A549 (cell line): ENCODE measurements around the gene UBQLN3. TPM values are rescaled to one million over a fixed set of nuclear protein-coding genes. Genes with fewer than 3 reads are reported as not detected.
A peak's percentile ranks its signal among the peaks of the same experiment; 100 is the strongest.

ENCODE experiments used
- ATAC-seq, 2 experiments: fragments of 200-7000 bp in 1 of 2; fragments of >200 bp in 1 of 2; cut with Nextera tagmentation in 1 of 2; cut with Tn5 transposase in 1 of 2; 3 replicates each; pipeline versions ENCODE4 v1.8.0 to v1.9.1; 2018 to 2020; ENCODE audit warnings: mild to moderate bottlenecking in 1 of 2, moderate library complexity in 1 of 2
- CTCF ChIA-PET: fragments of 300-600 bp; sonication (Branson Sonifier 250); formaldehyde crosslinking; extraction: SDS; loops from one replicate; lab custom pipeline; 2021; ENCODE audit warnings: antibody characterized with exemption, inconsistent platforms; lab: Yijun Ruan, JAX
- POLR2A ChIA-PET: fragments of 350-600 bp; formaldehyde crosslinking; extraction: SDS; loops from one replicate; lab custom pipeline; 2021; ENCODE audit warnings: antibody characterized with exemption, inconsistent platforms; lab: Yijun Ruan, JAX
- DNase-seq, 2 experiments: peaks; one replicate each; pipeline versions ENCODE4 v3.0.0 to v3.0.0-alpha.2; 2011 to 2016; ENCODE audit warnings: low read depth in 1 of 2, low spot score in 1 of 2
- FAIRE-seq: peaks from 2 replicates; lab custom pipeline; 2011; peaks lifted over from hg19 to GRCh38; lab: Jason Lieb, UNC
- H3K27ac ChIP-seq, 2 experiments: fragments of >200 bp; sonication (Bioruptor Twin); formaldehyde crosslinking; 3 replicates each; pipeline ENCODE4 v1.5.1; 2016 to 2017
- H3K4me1 ChIP-seq: fragments of >200 bp; sonication (Bioruptor Twin); formaldehyde crosslinking; 3 replicates; pipeline ENCODE4 v1.6.1; 2016
- H3K4me2 ChIP-seq: fragments of >200 bp; sonication (Bioruptor Twin); formaldehyde crosslinking; 3 replicates; pipeline ENCODE4 v1.6.1; 2016
- H3K4me3 ChIP-seq: fragments of >200 bp; sonication (Bioruptor Twin); formaldehyde crosslinking; 3 replicates; pipeline ENCODE4 v1.5.1; 2016
- H3K9me3 ChIP-seq: fragments of >200 bp; sonication (Bioruptor Twin); formaldehyde crosslinking; 3 replicates; pipeline ENCODE4 v1.6.1; 2016
- ATOH8 ChIP-seq: fragments of 250-450 bp; sonication (Bioruptor Pico); IDR thresholded peaks from 2 replicates; pipeline ENCODE4 v1.5.0; 2020; ENCODE audit warnings: low read depth, mild to moderate bottlenecking, moderate library complexity
- CBX2 ChIP-seq: fragments of 200-600 bp; sonication (generic); IDR thresholded peaks from 2 replicates; pipeline ENCODE4 v1.6.1; 2016; ENCODE audit warnings: low read depth, mild to moderate bottlenecking, borderline replicate concordance
- EHMT2 ChIP-seq: fragments of 200-600 bp; sonication (generic); IDR thresholded peaks from 2 replicates; pipeline ENCODE4 v1.6.1; 2016; ENCODE audit warnings: antibody characterized with exemption, low read depth, mild to moderate bottlenecking, moderate library complexity
- ESRRA ChIP-seq: fragments of 150-350 bp; IDR thresholded peaks from 2 replicates; pipeline ENCODE4 v1.6.1; 2014; ENCODE audit warnings: mild to moderate bottlenecking, low read length, borderline replicate concordance
- FOSB ChIP-seq: fragments of 250-450 bp; sonication (Bioruptor Pico); IDR thresholded peaks from 2 replicates; pipeline ENCODE4 v1.5.0; 2020; ENCODE audit warnings: mild to moderate bottlenecking, moderate library complexity
- GATA3 ChIP-seq: IDR thresholded peaks from 2 replicates; pipeline ENCODE4 v1.6.1; 2012; ENCODE audit warnings: borderline replicate concordance
- HMGXB4 ChIP-seq: fragments of 250-450 bp; sonication (Bioruptor Pico); IDR thresholded peaks from 2 replicates; pipeline ENCODE4 v1.5.0; 2021; ENCODE audit warnings: mild to moderate bottlenecking, moderate library complexity, borderline replicate concordance
- HOXB5 ChIP-seq: fragments of 250-450 bp; sonication (Bioruptor Pico); IDR thresholded peaks from 2 replicates; pipeline ENCODE4 v1.5.0; 2020; ENCODE audit warnings: mild to moderate bottlenecking, moderate library complexity
- KDM1A ChIP-seq: fragments of 200-600 bp; sonication (generic); IDR thresholded peaks from 2 replicates; pipeline ENCODE4 v1.6.1; 2016; ENCODE audit warnings: low read depth, mild to moderate bottlenecking
- KDM5A ChIP-seq: fragments of 200-600 bp; sonication (generic); IDR thresholded peaks from 2 replicates; pipeline ENCODE4 v1.6.1; 2016; ENCODE audit warnings: antibody characterized with exemption, mild to moderate bottlenecking
- MAFK ChIP-seq: fragments of 450-650 bp; IDR thresholded peaks from 2 replicates; pipeline ENCODE4 v1.6.1; 2014; ENCODE audit not compliant: partially characterized antibody
- MAX ChIP-seq: IDR thresholded peaks from 2 replicates; pipeline ENCODE4 v1.6.1; 2012
- RCOR1 ChIP-seq: fragments of 150-350 bp; IDR thresholded peaks from 2 replicates; pipeline ENCODE4 v1.6.1; 2014; ENCODE audit warnings: antibody characterized with exemption, low read length, low read depth
- RFX5 ChIP-seq: fragments of 450-650 bp; IDR thresholded peaks from 2 replicates; pipeline ENCODE4 v1.7.1; 2014; ENCODE audit warnings: antibody characterized with exemption, mild to moderate bottlenecking, moderate library complexity
- RNF2 ChIP-seq: fragments of 200-600 bp; sonication (generic); IDR thresholded peaks from 2 replicates; pipeline ENCODE4 v1.6.1; 2016; ENCODE audit warnings: low read depth, mild to moderate bottlenecking, antibody characterized with exemption, moderate library complexity, borderline replicate concordance
- SMC3 ChIP-seq: fragments of >200 bp; sonication (Bioruptor Twin); formaldehyde crosslinking; IDR thresholded peaks from 3 replicates; pipeline ENCODE4 v1.6.1; 2018; ENCODE audit warnings: inconsistent platforms
- ZNF302 ChIP-seq: fragments of 250-450 bp; sonication (Bioruptor Pico); IDR thresholded peaks from 2 replicates; pipeline ENCODE4 v1.9.0; 2021; ENCODE audit warnings: inconsistent platforms, mild to moderate bottlenecking, moderate library complexity
- WGBS: methylation state at CpG from one replicate; pipeline ENCODE4 v1.1.6; 2017; ENCODE audit errors: missing lambda C conversion rate; 5-methylcytosine and 5-hydroxymethylcytosine counted together
- polyA plus RNA-seq, 4 experiments: library from polyadenylated mRNA; depleted of rRNA in 3 of 4; stranded (reverse); fragments of >200 nt; fragmentation: RNase III in 1 of 4; extraction: RNeasy Plus Mini Kit Qiagen cat#74134 plus additional on column Dnase treatment in 1 of 4; gene quantifications; 2 replicates in 3 of 4; 3 replicates in 1 of 4; pipeline ENCODE4 v1.2.3, GENCODE V29; 2011 to 2017
- TF ChIP-seq, protein P1 (sequence below): fragments of 200-600 bp; sonication (generic); IDR thresholded peaks from 2 replicates; pipeline ENCODE4 v1.6.1; 2016; ENCODE audit warnings: antibody characterized with exemption, mild to moderate bottlenecking, moderate library complexity
- TF ChIP-seq, protein P2 (sequence below): fragments of >200 bp; sonication (Bioruptor Twin); formaldehyde crosslinking; IDR thresholded peaks from 3 replicates; pipeline ENCODE4 v1.6.1; 2016
- TF ChIP-seq, protein P3 (sequence below): fragments of >200 bp; sonication (Bioruptor Twin); formaldehyde crosslinking; IDR thresholded peaks from 3 replicates; pipeline ENCODE4 v1.5.1; 2016
- TF ChIP-seq, protein P4 (sequence below): fragments of >200 bp; sonication (Bioruptor Twin); formaldehyde crosslinking; IDR thresholded peaks from 2 replicates; pipeline ENCODE4 v1.6.1; 2016

UBQLN3 gene
- polyA plus RNA-seq, 2 of the 4 experiments (the other 2 are of a cell fraction) = not detected

GRCh38 chr11:5507177-5507932 is 2.4 kb downstream of the UBQLN3 start (continued):
- TF ChIP-seq RNF2 = no peak

DNA sequence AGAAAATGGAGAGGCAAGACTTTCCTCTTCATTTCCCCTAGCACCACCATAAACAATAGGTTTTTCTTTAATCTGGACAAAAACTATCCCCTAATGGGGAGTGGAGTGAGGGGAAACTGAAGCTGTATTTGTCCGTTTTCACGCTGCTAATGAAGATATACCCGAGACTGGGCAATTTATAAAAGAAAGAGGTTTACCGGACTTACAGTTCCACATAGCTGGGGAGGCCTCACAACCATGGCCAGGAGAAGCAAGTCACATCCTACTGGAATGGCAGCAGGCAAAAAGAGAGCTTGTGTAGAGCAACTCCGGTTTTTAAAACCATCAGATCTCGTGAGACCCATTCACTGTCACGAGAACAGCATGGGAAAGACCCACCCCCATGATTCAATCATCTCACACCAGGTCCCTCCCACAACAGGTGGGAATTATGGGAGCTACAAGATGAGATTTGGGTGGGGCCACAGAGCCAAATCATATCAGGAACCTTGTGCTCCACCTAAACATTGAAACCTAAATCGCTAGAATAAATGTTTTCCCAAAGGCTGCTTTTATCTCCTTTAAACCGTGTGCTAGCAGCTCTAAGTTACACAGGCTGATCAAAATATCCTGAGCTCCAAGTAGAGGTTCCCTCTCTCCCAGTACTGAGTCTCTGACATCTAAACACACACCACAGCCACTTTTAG is 4.3 kb downstream of the UBQLN3 start:
- ChIA-PET CTCF (interaction anchor here (0.9 to 1.6 kb wide), 3 partner anchors 26 to 302 kb away, joined by 3 to 4 read pairs (median 3); no protein-coding TSS in a partner anchor), POLR2A (interaction anchor here (0.6 kb wide), 1 partner anchor 660 kb away, joined by 3 read pairs; no protein-coding TSS in a partner anchor)
- Histone ChIP-seq H3K9me3 (no peaks in the 10 kb centered on the region), H3K4me3 (no peak overlapping the region), H3K27ac (no peak overlapping the region), H3K4me1 (no peaks in the 10 kb centered on the region), H3K4me2 (no peak overlapping the region)
- TF ChIP-seq, protein P1, sequence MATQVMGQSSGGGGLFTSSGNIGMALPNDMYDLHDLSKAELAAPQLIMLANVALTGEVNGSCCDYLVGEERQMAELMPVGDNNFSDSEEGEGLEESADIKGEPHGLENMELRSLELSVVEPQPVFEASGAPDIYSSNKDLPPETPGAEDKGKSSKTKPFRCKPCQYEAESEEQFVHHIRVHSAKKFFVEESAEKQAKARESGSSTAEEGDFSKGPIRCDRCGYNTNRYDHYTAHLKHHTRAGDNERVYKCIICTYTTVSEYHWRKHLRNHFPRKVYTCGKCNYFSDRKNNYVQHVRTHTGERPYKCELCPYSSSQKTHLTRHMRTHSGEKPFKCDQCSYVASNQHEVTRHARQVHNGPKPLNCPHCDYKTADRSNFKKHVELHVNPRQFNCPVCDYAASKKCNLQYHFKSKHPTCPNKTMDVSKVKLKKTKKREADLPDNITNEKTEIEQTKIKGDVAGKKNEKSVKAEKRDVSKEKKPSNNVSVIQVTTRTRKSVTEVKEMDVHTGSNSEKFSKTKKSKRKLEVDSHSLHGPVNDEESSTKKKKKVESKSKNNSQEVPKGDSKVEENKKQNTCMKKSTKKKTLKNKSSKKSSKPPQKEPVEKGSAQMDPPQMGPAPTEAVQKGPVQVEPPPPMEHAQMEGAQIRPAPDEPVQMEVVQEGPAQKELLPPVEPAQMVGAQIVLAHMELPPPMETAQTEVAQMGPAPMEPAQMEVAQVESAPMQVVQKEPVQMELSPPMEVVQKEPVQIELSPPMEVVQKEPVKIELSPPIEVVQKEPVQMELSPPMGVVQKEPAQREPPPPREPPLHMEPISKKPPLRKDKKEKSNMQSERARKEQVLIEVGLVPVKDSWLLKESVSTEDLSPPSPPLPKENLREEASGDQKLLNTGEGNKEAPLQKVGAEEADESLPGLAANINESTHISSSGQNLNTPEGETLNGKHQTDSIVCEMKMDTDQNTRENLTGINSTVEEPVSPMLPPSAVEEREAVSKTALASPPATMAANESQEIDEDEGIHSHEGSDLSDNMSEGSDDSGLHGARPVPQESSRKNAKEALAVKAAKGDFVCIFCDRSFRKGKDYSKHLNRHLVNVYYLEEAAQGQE = peak; percentile 39; the same call in 1 of the 2 replicates
- no peak for TF ChIP-seq MAFK
- no peak for ATAC-seq
- no peak for FAIRE-seq
- DNase-seq = no peak
- WGBS = 46% methylated on average over 9 of the region's 9 CpGs

DNA sequence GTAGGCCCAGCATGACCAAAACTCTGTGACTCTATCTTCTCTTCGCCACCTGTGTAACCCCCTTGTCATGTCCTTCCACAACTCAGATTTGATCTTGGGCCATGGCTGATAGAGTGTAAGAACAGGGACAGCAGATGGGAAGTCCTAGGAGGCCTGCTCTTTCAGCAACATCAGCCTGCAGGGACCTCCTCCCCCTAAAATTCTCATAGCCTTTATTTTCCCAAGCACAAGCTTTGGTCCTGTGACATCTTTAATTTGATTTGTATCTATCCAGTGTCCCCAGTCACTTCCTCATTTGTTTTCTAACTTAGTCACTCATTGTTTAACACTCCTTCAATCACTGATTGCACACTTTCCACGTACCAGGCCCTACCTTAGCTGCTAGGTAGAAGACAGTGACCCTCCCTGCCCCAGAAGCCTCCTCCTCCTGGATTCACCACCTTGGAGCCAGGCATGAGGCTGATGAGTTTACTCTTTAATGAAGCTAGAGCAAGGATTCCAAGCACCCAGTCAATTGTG is 5.3 kb downstream of the UBQLN3 start:
- Histone ChIP-seq H3K4me3 (no peak overlapping the region), H3K27ac (no peak overlapping the region), H3K4me1 (no peaks in the 10 kb centered on the region), H3K9me3 (no peaks in the 10 kb centered on the region), H3K4me2 (no peak overlapping the region)
- FAIRE-seq (no peak), ATAC-seq (no peak), DNase-seq (no peak)
- TF ChIP-seq KDM5A (no peak), KDM1A (no peak), MAX (no peak), ESRRA (no peak), CBX2 (no peak), GATA3 (no peak), ZNF302 (no peak), EHMT2 (no peak), FOSB (CRISPR knock-in tag) (no peak), ATOH8 (CRISPR knock-in tag) (no peak), RFX5 (no peak), SMC3 (no peak), HMGXB4 (CRISPR knock-in tag) (no peak), HOXB5 (no peak), RCOR1 (no peak)
- TF ChIP-seq, protein P2, sequence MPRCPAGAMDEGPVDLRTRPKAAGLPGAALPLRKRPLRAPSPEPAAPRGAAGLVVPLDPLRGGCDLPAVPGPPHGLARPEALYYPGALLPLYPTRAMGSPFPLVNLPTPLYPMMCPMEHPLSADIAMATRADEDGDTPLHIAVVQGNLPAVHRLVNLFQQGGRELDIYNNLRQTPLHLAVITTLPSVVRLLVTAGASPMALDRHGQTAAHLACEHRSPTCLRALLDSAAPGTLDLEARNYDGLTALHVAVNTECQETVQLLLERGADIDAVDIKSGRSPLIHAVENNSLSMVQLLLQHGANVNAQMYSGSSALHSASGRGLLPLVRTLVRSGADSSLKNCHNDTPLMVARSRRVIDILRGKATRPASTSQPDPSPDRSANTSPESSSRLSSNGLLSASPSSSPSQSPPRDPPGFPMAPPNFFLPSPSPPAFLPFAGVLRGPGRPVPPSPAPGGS = no peak
- TF ChIP-seq, protein P3, sequence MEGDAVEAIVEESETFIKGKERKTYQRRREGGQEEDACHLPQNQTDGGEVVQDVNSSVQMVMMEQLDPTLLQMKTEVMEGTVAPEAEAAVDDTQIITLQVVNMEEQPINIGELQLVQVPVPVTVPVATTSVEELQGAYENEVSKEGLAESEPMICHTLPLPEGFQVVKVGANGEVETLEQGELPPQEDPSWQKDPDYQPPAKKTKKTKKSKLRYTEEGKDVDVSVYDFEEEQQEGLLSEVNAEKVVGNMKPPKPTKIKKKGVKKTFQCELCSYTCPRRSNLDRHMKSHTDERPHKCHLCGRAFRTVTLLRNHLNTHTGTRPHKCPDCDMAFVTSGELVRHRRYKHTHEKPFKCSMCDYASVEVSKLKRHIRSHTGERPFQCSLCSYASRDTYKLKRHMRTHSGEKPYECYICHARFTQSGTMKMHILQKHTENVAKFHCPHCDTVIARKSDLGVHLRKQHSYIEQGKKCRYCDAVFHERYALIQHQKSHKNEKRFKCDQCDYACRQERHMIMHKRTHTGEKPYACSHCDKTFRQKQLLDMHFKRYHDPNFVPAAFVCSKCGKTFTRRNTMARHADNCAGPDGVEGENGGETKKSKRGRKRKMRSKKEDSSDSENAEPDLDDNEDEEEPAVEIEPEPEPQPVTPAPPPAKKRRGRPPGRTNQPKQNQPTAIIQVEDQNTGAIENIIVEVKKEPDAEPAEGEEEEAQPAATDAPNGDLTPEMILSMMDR = no peak
- TF ChIP-seq, protein P4, sequence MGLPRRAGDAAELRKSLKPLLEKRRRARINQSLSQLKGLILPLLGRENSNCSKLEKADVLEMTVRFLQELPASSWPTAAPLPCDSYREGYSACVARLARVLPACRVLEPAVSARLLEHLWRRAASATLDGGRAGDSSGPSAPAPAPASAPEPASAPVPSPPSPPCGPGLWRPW = no peak
- ChIA-PET CTCF (interaction anchor here (1.1 to 1.6 kb wide), 2 partner anchors 29 to 303 kb away, joined by 3 to 4 read pairs; no protein-coding TSS in a partner anchor), POLR2A (no interaction called here)
- 33% methylated on average over 2 of the region's 2 CpGs for WGBS
